ENCODE results near the gene SFI1. TPM values are rescaled to one million over a fixed set of nuclear protein-coding genes. Genes with fewer than 3 reads are reported as not detected.

SFI1 gene
- total and polyA plus RNA-seq, 3 donors from 2014 or later: 48.8 to 141 (median 129) TPM

GRCh38 chr22:31595271-31595670, 98.9 kb downstream of the SFI1 start:
- Histone ChIP-seq H3K4me1 (no peaks in the 10 kb centered on the region), H3K27ac (no peak overlapping the region), H3K27me3 (no peaks in the 10 kb centered on the region), H3K9me3 (no peaks in the 10 kb centered on the region), H3K36me3 (ENCODE audit: low read depth, missing control alignments) (no peaks in the 10 kb centered on the region), H3K4me3 (no peak overlapping the region)
- no peak for TF ChIP-seq CTCF (IDR thresholded peaks at IDR 0.05)
- TF ChIP-seq POLR2A (IDR thresholded peaks at IDR 0.05): no peak
- intact Hi-C loops (cut with DNase I; ENCODE audit: low total_unique reads): no loop called here
- WGBS, 2 donors: 88 to 90% methylated on average over 2 of the region's 2 CpGs
- DNase-seq: no peak

- no peaks in the 10 kb centered on the region for H3K9me3 ChIP-seq
- H3K4me3 ChIP-seq: no peak overlapping the region
- H3K4me1 ChIP-seq: no peaks in the 10 kb centered on the region
- TF ChIP-seq CTCF (IDR thresholded peaks at IDR 0.05): no peak
- no peak for TF ChIP-seq POLR2A (IDR thresholded peaks at IDR 0.05)
- no peaks in the 10 kb centered on the region for H3K27me3 ChIP-seq
- DNase-seq: no peak
- WGBS, 2 donors: 85 to 95% methylated on average over 10 to 11 of the region's 11 CpGs
- no peak overlapping the region for H3K27ac ChIP-seq
- no peaks in the 10 kb centered on the region for H3K36me3 ChIP-seq (ENCODE audit: low read depth, missing control alignments)
- intact Hi-C loops (cut with DNase I; ENCODE audit: low total_unique reads): no loop called here
Observed at GRCh38 chr22:31602259-31602952, 106.1 kb downstream of the SFI1 start.

- H3K4me1 ChIP-seq: no peaks in the 10 kb centered on the region
- no peaks in the 10 kb centered on the region for H3K27me3 ChIP-seq
- intact Hi-C loops (cut with DNase I; ENCODE audit: low total_unique reads): no loop called here
- TF ChIP-seq POLR2A (IDR thresholded peaks at IDR 0.05): no peak
- no peak for TF ChIP-seq CTCF (IDR thresholded peaks at IDR 0.05)
- DNase-seq: no peak
- H3K9me3 ChIP-seq: no peaks in the 10 kb centered on the region
- H3K4me3 ChIP-seq: no peak overlapping the region
- 84 to 85% methylated on average over 8 to 10 of the region's 10 CpGs for WGBS, 2 donors
- no peak overlapping the region for H3K27ac ChIP-seq
- H3K36me3 ChIP-seq (ENCODE audit: low read depth, missing control alignments): no peaks in the 10 kb centered on the region
Observed at GRCh38 chr22:31603081-31603525, 106.8 kb downstream of the SFI1 start.

GRCh38 chr22:31603574-31603973, 107.2 kb downstream of the SFI1 start:
- WGBS, 2 donors: 87 to 89% methylated on average over 5 of the region's 5 CpGs
- no peaks in the 10 kb centered on the region for H3K9me3 ChIP-seq
- H3K4me1 ChIP-seq: no peaks in the 10 kb centered on the region
- intact Hi-C loops (cut with DNase I; ENCODE audit: low total_unique reads): no loop called here
- no peak overlapping the region for H3K27ac ChIP-seq
- H3K4me3 ChIP-seq: no peak overlapping the region
- no peaks in the 10 kb centered on the region for H3K36me3 ChIP-seq (ENCODE audit: low read depth, missing control alignments)
- H3K27me3 ChIP-seq: no peaks in the 10 kb centered on the region
- no peak for DNase-seq
- no peak for TF ChIP-seq CTCF (IDR thresholded peaks at IDR 0.05)
- no peak for TF ChIP-seq POLR2A (IDR thresholded peaks at IDR 0.05)

DNA sequence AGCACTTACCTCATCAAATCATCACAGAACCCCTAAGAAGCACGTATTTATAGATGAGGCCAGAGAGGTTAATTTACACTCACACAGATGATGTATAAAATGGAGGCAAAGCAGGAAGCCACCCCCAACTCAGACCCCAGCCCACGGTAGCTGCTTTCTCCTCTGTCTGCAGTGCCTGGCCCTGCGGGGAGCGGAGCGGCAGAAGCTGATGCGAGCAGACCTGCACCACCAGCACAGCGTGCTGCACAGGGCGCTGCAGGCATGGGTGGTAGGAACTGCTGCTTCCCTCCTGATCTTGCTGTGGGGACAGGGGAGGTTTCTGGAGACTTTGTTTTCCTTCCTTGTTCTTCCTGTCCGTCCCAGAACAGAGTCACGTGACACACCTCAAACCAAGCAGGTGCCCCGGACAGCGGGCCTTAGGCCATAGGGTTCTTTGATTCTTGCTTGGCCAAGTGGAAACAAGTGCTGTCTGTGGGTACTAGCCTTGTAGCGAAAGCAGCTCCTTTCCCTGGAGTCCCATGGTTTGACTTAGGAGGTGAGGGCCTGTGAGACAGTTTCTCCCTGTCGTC, 107.9 kb downstream of the SFI1 start:
- intact Hi-C loops (cut with DNase I; ENCODE audit: low total_unique reads): no loop called here
- H3K9me3 ChIP-seq: no peaks in the 10 kb centered on the region
- WGBS, 2 donors: 84 to 93% methylated on average over 3 to 14 of the region's 14 CpGs
- no peak overlapping the region for H3K4me3 ChIP-seq
- no peak for TF ChIP-seq CTCF (IDR thresholded peaks at IDR 0.05)
- DNase-seq: no peak
- no peaks in the 10 kb centered on the region for H3K36me3 ChIP-seq (ENCODE audit: low read depth, missing control alignments)
- H3K4me1 ChIP-seq: no peaks in the 10 kb centered on the region
- no peak overlapping the region for H3K27ac ChIP-seq
- H3K27me3 ChIP-seq: no peaks in the 10 kb centered on the region

All from testis (tissue), 3 donors.